ENCODE results near the gene CHRNB4. TPM values are rescaled to one million over a fixed set of nuclear protein-coding genes. Genes with fewer than 3 reads are reported as not detected.

CHRNB4 gene
- total RNA-seq, 6 experiments from 2014 or later: 0.53 TPM; not detected in 5

DNA sequence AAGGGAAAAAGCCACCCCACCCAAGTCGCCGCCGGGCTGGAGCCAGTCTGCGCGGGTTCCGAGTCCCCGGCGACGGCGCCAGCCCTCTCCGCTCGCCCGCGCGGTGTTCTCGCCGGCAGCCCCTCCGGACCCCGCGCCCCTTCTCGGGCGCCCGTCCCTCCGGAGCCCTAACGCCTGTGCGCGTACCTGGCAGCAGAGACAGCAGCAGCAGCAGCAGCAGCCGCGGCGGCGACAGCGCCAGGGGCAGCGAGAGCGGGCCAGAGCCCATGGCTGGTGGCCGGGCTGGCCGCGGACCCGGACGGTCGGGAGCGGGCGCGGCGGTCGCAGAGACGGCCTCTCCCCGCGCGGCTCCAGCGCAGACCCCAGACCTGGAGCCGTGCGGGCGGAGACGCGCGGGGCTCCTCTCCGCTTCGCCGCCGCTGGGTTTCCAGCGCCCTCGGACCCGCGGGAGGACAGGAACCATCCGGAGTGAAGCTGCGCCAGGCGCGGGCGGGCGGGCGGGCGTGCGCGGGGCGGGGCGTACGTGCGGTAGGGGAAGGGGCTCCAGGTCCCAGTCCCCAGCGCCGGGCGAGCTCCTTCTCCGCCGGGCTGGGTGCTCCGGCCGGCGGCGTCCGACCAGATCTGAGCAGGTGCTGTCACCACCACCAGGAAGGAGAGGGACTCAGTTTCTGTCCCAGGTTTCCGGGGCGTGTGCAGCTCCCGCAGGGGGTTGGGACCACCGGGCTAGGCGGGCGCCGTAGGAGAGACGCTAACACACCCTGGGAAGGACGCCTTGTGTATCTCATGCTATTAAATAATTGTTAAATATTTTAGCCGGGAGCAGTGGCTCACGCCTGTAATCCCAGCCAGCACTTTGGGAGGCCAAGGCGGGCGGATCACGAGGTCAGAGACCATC is 20.2 kb downstream of the CHRNB4 start, which contains the start of gene CHRNA3:
Gene CHRNA3, minus strand, starts transcription at position 470 of the 895 bp plus-strand sequence. Its CDS starts 202 bp downstream, at position 268.
- TF ChIP-seq POLR2A (IDR thresholded peaks at IDR 0.05): no peak
- TF ChIP-seq, protein P1, sequence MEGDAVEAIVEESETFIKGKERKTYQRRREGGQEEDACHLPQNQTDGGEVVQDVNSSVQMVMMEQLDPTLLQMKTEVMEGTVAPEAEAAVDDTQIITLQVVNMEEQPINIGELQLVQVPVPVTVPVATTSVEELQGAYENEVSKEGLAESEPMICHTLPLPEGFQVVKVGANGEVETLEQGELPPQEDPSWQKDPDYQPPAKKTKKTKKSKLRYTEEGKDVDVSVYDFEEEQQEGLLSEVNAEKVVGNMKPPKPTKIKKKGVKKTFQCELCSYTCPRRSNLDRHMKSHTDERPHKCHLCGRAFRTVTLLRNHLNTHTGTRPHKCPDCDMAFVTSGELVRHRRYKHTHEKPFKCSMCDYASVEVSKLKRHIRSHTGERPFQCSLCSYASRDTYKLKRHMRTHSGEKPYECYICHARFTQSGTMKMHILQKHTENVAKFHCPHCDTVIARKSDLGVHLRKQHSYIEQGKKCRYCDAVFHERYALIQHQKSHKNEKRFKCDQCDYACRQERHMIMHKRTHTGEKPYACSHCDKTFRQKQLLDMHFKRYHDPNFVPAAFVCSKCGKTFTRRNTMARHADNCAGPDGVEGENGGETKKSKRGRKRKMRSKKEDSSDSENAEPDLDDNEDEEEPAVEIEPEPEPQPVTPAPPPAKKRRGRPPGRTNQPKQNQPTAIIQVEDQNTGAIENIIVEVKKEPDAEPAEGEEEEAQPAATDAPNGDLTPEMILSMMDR (IDR thresholded peaks at IDR 0.05): no peak
- peak within 1 kb of the TSS in 1 of 3 donors; percentile 19 for H3K4me3 ChIP-seq
- intact Hi-C loops (cut with DNase I): no loop called here
- peaks cover 0 to 17% of the 10 kb centered on the region in 2 donors for H3K27me3 ChIP-seq
- no peaks in the 10 kb centered on the region for H3K9me3 ChIP-seq
- WGBS (ENCODE audit: insufficient coverage, low coverage, low lambda C conversion rate, missing lambda C conversion rate): 2% methylated on average over 9 of the region's 102 CpGs
- ATAC-seq (peak in 1 of 4 donors; percentile 17), DNase-seq (no peak)
- no peaks in the 10 kb centered on the region for H3K36me3 ChIP-seq
- peaks cover 0 to 4% (median 0%) of the 10 kb centered on the region in 4 donors for H3K4me1 ChIP-seq
- no peak within 1 kb of the TSS for H3K27ac ChIP-seq

GRCh38 chr15:78620021-78620526 is 20.9 kb downstream of the CHRNB4 start:
- H3K4me3 ChIP-seq: no peak overlapping the region
- no peak for ATAC-seq
- no peak overlapping the region for H3K27ac ChIP-seq
- H3K9me3 ChIP-seq: no peaks in the 10 kb centered on the region
- H3K4me1 ChIP-seq: peaks cover 0 to 4% (median 0%) of the 10 kb centered on the region in 4 donors
- intact Hi-C loops (cut with DNase I): no loop called here
- 6% methylated on average over 3 of the region's 41 CpGs for WGBS (ENCODE audit: insufficient coverage, low coverage, low lambda C conversion rate, missing lambda C conversion rate)
- no peak for DNase-seq
- TF ChIP-seq, protein P1 (IDR thresholded peaks at IDR 0.05): no peak
- no peak for TF ChIP-seq POLR2A (IDR thresholded peaks at IDR 0.05)
- no peaks in the 10 kb centered on the region for H3K36me3 ChIP-seq
- H3K27me3 ChIP-seq: peaks cover 0 to 17% of the 10 kb centered on the region in 2 donors

DNA sequence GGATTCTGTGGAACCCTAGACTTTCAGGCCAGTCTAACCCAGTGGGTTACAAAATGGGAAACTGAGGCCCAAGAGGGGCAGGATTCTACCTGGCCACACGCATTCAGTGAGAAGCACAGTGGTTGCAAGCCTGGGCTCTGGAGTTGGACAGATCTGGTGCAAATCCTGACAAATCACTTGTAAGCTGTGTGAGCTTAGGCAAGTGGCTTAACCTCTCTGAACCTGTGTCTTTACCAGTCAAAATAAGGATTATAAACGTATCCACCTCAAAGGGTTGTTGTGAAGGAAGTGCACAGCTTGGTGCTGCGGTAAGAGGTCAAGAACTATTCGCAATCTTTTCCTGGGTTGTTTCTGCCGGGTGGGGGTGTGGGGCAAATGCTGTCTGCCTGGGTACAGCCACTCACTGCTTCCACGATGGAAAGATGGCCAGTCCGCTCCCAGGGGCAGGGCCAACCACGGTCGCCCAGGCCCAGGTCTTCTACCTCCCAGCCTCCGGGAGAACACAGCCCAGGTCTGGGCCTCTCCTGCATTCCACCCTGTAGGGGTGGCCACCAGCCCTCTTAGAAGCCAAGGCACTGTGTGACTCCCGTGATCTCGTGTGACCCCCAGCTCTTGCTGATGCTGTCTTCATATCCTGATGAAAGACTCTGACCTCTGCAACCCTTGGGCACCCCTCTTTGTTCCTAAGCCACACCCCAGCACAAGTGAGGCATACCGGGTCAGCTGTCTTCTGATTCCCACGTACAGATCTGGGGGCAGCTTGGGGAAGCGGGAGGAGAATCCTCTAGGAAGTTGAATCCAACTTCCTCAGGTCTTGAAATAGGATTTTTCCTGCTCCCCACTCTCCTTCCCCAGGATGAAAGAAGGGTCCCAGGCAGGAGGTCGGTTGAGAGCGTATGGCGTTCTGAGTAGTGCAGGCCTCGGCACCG is 21.7 kb downstream of the CHRNB4 start:
- H3K27ac ChIP-seq: no peak overlapping the region
- H3K36me3 ChIP-seq: no peaks in the 10 kb centered on the region
- WGBS (ENCODE audit: insufficient coverage, low coverage, low lambda C conversion rate, missing lambda C conversion rate): 18% methylated on average over 9 of the region's 20 CpGs
- ATAC-seq (no peak), DNase-seq (no peak)
- peaks cover 0 to 4% (median 0%) of the 10 kb centered on the region in 4 donors for H3K4me1 ChIP-seq
- peaks cover 0 to 17% of the 10 kb centered on the region in 2 donors for H3K27me3 ChIP-seq
- intact Hi-C loops (cut with DNase I): no loop called here
- TF ChIP-seq, protein P1 (IDR thresholded peaks at IDR 0.05): no peak
- TF ChIP-seq POLR2A (IDR thresholded peaks at IDR 0.05): no peak
- H3K4me3 ChIP-seq: no peak overlapping the region
- no peaks in the 10 kb centered on the region for H3K9me3 ChIP-seq

GRCh38 chr15:78618490-78618934 is 22.5 kb downstream of the CHRNB4 start:
- intact Hi-C loops (cut with DNase I): no loop called here
- TF ChIP-seq, protein P1 (IDR thresholded peaks at IDR 0.05): peak; percentile 75 to 88 (median 85)
- no peak for TF ChIP-seq POLR2A (IDR thresholded peaks at IDR 0.05)
- ATAC-seq: peak; percentile 76 to 92 (median 86)
- H3K27ac ChIP-seq: no peak overlapping the region
- H3K36me3 ChIP-seq: no peaks in the 10 kb centered on the region
- H3K9me3 ChIP-seq: no peaks in the 10 kb centered on the region
- peaks cover 0 to 17% of the 10 kb centered on the region in 2 donors for H3K27me3 ChIP-seq
- peak; percentile 67 to 85 (median 69) for DNase-seq
- 0% methylated on average over 4 of the region's 8 CpGs for WGBS (ENCODE audit: insufficient coverage, low coverage, low lambda C conversion rate, missing lambda C conversion rate)
- peaks cover 0 to 4% (median 0%) of the 10 kb centered on the region in 4 donors for H3K4me1 ChIP-seq
- H3K4me3 ChIP-seq: no peak overlapping the region

Data from right lobe of liver (tissue), 6 donors.